ENCODE results near the gene GRAMD1B. TPM values are rescaled to one million over a fixed set of nuclear protein-coding genes. Genes with fewer than 3 reads are reported as not detected.
A peak's percentile ranks its signal among the peaks of the same experiment; 100 is the strongest.

Gene GRAMD1B
- total RNA-seq, 2 donors from 2014 or later: 28.8 to 39.6 TPM

DNA sequence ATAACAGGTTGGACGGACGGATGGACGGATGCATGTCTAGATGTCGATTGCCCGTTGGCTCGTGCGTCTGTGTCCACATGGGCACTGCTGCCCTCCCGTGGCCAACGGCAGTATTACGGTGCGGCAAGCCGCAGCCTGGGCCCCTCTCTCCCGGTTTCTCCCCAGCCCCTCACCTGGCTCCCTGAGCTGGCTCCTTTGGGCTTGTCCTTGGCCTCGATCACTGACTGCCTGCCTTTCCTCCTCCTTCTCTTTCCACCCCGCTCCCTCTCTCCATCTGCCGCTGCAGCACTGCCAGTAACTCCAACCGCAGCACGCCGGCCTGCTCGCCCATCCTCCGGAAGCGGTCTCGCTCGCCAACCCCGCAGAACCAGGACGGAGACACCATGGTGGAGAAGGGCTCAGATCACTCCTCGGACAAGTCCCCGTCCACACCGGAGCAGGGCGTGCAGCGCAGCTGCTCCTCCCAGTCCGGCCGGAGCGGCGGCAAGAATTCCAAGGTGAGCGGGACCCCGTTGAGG lies 147.1 kb downstream of the GRAMD1B start:
- H3K4me3 Mint-ChIP-seq: no peak overlapping the region
- Histone ChIP-seq H3K27me3 (ENCODE audit: control insufficient read depth, insufficient read depth, low read length, poor library complexity, severe bottlenecking) (no peaks in the 10 kb centered on the region), H3K9me3 (ENCODE audit: control insufficient read depth, low read length) (no peaks in the 10 kb centered on the region), H3K27ac (ENCODE audit: low read depth, low read length) (no peak overlapping the region), H3K36me3 (ENCODE audit: control insufficient read depth, insufficient read depth, low read length) (peaks cover 26% of the 10 kb centered on the region), H3K4me1 (ENCODE audit: control insufficient read depth, insufficient read depth, low read length) (no peaks in the 10 kb centered on the region), H3K4me3 (ENCODE audit: low read length) (no peak overlapping the region), H3K9ac (ENCODE audit: extremely low read depth, low read length, poor library complexity, severe bottlenecking) (no peak overlapping the region)
- H3K27me3 Mint-ChIP-seq (ENCODE audit: insufficient read depth): peaks cover 14% of the 10 kb centered on the region
- DNase-seq: peak; percentile 94
- 66 to 71% methylated on average over 24 to 37 of the region's 37 CpGs for WGBS, 2 experiments (ENCODE audit: insufficient coverage in 1 of 2, insufficient read length in 1 of 2)
- peak; percentile 95 for TF ChIP-seq CTCF (conservative IDR thresholded peaks at IDR 0.05)
- H3K9me3 Mint-ChIP-seq: no peaks in the 10 kb centered on the region
- H3K4me1 Mint-ChIP-seq: peaks cover 12% of the 10 kb centered on the region
- H3K36me3 Mint-ChIP-seq (ENCODE audit: low read depth): peaks cover 3% of the 10 kb centered on the region
- H3K27ac Mint-ChIP-seq: no peak overlapping the region

- H3K27ac Mint-ChIP-seq: no peak overlapping the region
- H3K9ac ChIP-seq (ENCODE audit: extremely low read depth, low read length, poor library complexity, severe bottlenecking): no peak overlapping the region
- H3K4me3 ChIP-seq (ENCODE audit: low read length): no peak overlapping the region
- H3K4me3 Mint-ChIP-seq: no peak overlapping the region
- no peaks in the 10 kb centered on the region for H3K4me1 ChIP-seq (ENCODE audit: control insufficient read depth, insufficient read depth, low read length)
- peaks cover 8% of the 10 kb centered on the region for H3K36me3 Mint-ChIP-seq (ENCODE audit: low read depth)
- H3K9me3 Mint-ChIP-seq: no peaks in the 10 kb centered on the region
- DNase-seq: no peak
- no peak for TF ChIP-seq CTCF (conservative IDR thresholded peaks at IDR 0.05)
- no peaks in the 10 kb centered on the region for H3K27me3 ChIP-seq (ENCODE audit: control insufficient read depth, insufficient read depth, low read length, poor library complexity, severe bottlenecking)
- peaks cover 36% of the 10 kb centered on the region for H3K36me3 ChIP-seq (ENCODE audit: control insufficient read depth, insufficient read depth, low read length)
- peaks cover 14% of the 10 kb centered on the region for H3K27me3 Mint-ChIP-seq (ENCODE audit: insufficient read depth)
- peaks cover 10% of the 10 kb centered on the region for H3K4me1 Mint-ChIP-seq
- no peak overlapping the region for H3K27ac ChIP-seq (ENCODE audit: low read depth, low read length)
- 91 to 94% methylated on average over 11 to 15 of the region's 15 CpGs for WGBS, 2 experiments (ENCODE audit: insufficient coverage in 1 of 2, insufficient read length in 1 of 2)
- no peaks in the 10 kb centered on the region for H3K9me3 ChIP-seq (ENCODE audit: control insufficient read depth, low read length)
Measured at GRCh38 chr11:123578778-123579481, 148.9 kb downstream of the GRAMD1B start.

DNA sequence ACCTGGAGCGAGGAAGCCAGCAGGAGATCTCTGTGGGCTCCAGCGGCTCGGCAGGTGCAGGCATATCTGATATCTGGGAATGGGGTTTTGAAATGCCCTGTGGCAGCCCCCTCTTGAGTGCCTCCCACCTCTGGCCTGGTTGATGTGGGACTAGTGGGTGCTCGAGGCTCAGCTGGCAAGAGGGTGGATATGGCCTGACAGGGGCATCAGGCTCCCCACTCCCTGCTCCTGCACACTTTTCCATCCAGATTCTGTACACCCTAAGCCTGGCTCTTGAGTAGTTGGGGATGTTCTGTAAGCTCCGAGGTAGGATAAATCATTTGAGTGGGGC lies 149.4 kb downstream of the GRAMD1B start:
- H3K4me1 Mint-ChIP-seq: peaks cover 10% of the 10 kb centered on the region
- 93 to 96% methylated on average over 4 to 5 of the region's 5 CpGs for WGBS, 2 experiments (ENCODE audit: insufficient coverage in 1 of 2, insufficient read length in 1 of 2)

More for the DNA sequence above, 149.4 kb downstream of the GRAMD1B start:
- no peak for DNase-seq
- no peak overlapping the region for H3K4me3 Mint-ChIP-seq
- H3K27me3 ChIP-seq (ENCODE audit: control insufficient read depth, insufficient read depth, low read length, poor library complexity, severe bottlenecking): no peaks in the 10 kb centered on the region
- peaks cover 8% of the 10 kb centered on the region for H3K36me3 Mint-ChIP-seq (ENCODE audit: low read depth)
- H3K4me1 ChIP-seq (ENCODE audit: control insufficient read depth, insufficient read depth, low read length): no peaks in the 10 kb centered on the region
- no peak overlapping the region for H3K27ac Mint-ChIP-seq
- H3K9ac ChIP-seq (ENCODE audit: extremely low read depth, low read length, poor library complexity, severe bottlenecking): no peak overlapping the region
- H3K4me3 ChIP-seq (ENCODE audit: low read length): no peak overlapping the region
- no peak overlapping the region for H3K27ac ChIP-seq (ENCODE audit: low read depth, low read length)
- TF ChIP-seq CTCF (conservative IDR thresholded peaks at IDR 0.05): no peak
- peaks cover 14% of the 10 kb centered on the region for H3K27me3 Mint-ChIP-seq (ENCODE audit: insufficient read depth)
- no peaks in the 10 kb centered on the region for H3K9me3 Mint-ChIP-seq
- H3K36me3 ChIP-seq (ENCODE audit: control insufficient read depth, insufficient read depth, low read length): peaks cover 36% of the 10 kb centered on the region
- H3K9me3 ChIP-seq (ENCODE audit: control insufficient read depth, low read length): no peaks in the 10 kb centered on the region
